Hepatocyte (in vitro differentiated cells): Measurements from ENCODE around the gene STAC2. TPM values are rescaled to one million over a fixed set of nuclear protein-coding genes. Genes with fewer than 3 reads are reported as not detected.
A peak's percentile ranks its signal among the peaks of the same experiment; 100 is the strongest.

Experiments used
- DNase-seq: peaks from one replicate; pipeline ENCODE4 v3.0.0-alpha.2; 2016; ENCODE audit warnings: low spot score
- H2AFZ ChIP-seq: fragments of 200-600 bp; sonication (generic); 2 replicates; pipeline ENCODE4 v1.6.0; 2016; ENCODE audit warnings: antibody characterized with exemption, mild to moderate bottlenecking
- H3K27ac ChIP-seq: fragments of 200-600 bp; sonication (generic); 2 replicates; pipeline ENCODE4 v1.5.1; 2016; ENCODE audit warnings: mild to moderate bottlenecking
- H3K27me3 ChIP-seq: fragments of 200-600 bp; sonication (generic); 2 replicates; pipeline ENCODE4 v1.6.1; 2016
- H3K36me3 ChIP-seq: fragments of 200-600 bp; sonication (generic); replicated peaks from 2 replicates; pipeline ENCODE4 v1.5.1; 2016; ENCODE audit warnings: low read depth; ENCODE audit not compliant: insufficient read depth
- H3K4me1 ChIP-seq: fragments of 200-600 bp; sonication (generic); 2 replicates; pipeline ENCODE4 v1.5.1; 2016; ENCODE audit warnings: mild to moderate bottlenecking, moderate library complexity; ENCODE audit not compliant: insufficient read depth
- H3K4me2 ChIP-seq: fragments of 200-600 bp; sonication (generic); 2 replicates; pipeline ENCODE4 v1.6.0; 2016
- H3K4me3 ChIP-seq: fragments of 200-600 bp; sonication (generic); 2 replicates; pipeline ENCODE4 v1.5.1; 2016; ENCODE audit warnings: mild to moderate bottlenecking
- H3K79me2 ChIP-seq: fragments of 200-600 bp; sonication (generic); 2 replicates; pipeline ENCODE4 v1.6.0; 2017; ENCODE audit warnings: mild to moderate bottlenecking
- H3K9me2 ChIP-seq: fragments of 200-600 bp; sonication (generic); replicated peaks from 2 replicates; pipeline ENCODE4 v1.6.0; 2017; ENCODE audit warnings: mild to moderate bottlenecking; ENCODE audit not compliant: insufficient read depth
- H3K9me3 ChIP-seq: fragments of 200-600 bp; sonication (generic); 2 replicates; pipeline ENCODE4 v1.5.1; 2016; ENCODE audit warnings: low read depth, mild to moderate bottlenecking
- H4K20me1 ChIP-seq: fragments of 200-600 bp; sonication (generic); 2 replicates; pipeline ENCODE4 v1.6.0; 2016; ENCODE audit warnings: mild to moderate bottlenecking; ENCODE audit not compliant: insufficient read depth, poor library complexity, severe bottlenecking
- CTCF ChIP-seq: fragments of 200-600 bp; sonication (generic); IDR thresholded peaks from 2 replicates; pipeline ENCODE4 v1.5.1; 2016; ENCODE audit warnings: antibody characterized with exemption, mild to moderate bottlenecking; ENCODE audit not compliant: poor library complexity
- EZH2 ChIP-seq: fragments of 200-600 bp; sonication (generic); IDR thresholded peaks from 2 replicates; pipeline ENCODE4 v1.6.1; 2016; ENCODE audit warnings: antibody characterized with exemption, mild to moderate bottlenecking, borderline replicate concordance
- EZH2phosphoT487 ChIP-seq: fragments of 200-600 bp; sonication (generic); IDR thresholded peaks from one replicate; pipeline ENCODE4 v1.6.1; 2018; ENCODE audit warnings: antibody characterized with exemption, mild to moderate bottlenecking, low read depth, moderate library complexity; ENCODE audit not compliant: unreplicated experiment, severe bottlenecking
- WGBS: methylation state at CpG from one replicate; pipeline ENCODE4 v1.1.6; 2016; ENCODE audit warnings: low lambda C conversion rate; ENCODE audit errors: missing lambda C conversion rate; 5-methylcytosine and 5-hydroxymethylcytosine counted together
- polyA plus RNA-seq: library from polyadenylated mRNA; unstranded; fragments of >200 nt; fragmentation: Nextera tagmentation; extraction: Ambion mirVana; gene quantifications from 2 replicates; pipeline ENCODE4 v1.2.1, GENCODE V29; 2016
- total RNA-seq: library from RNA; depleted of rRNA; stranded (reverse); fragments of >200 nt; gene quantifications from 2 replicates; pipeline ENCODE4 v1.2.3, GENCODE V29; 2014

STAC2 gene
- total and polyA plus RNA-seq, 2 experiments from 2014 or later: 0.31 TPM; not detected in 1

GRCh38 chr17:39212841-39213480, 12.8 kb downstream of the STAC2 start:
- Histone ChIP-seq H3K4me1 (peaks cover 9% of the 10 kb centered on the region), H3K9me3 (no peaks in the 10 kb centered on the region), H2AFZ (no peak overlapping the region), H3K27ac (no peak overlapping the region), H3K36me3 (no peaks in the 10 kb centered on the region), H3K79me2 (no peaks in the 10 kb centered on the region), H3K27me3 (peaks cover 40% of the 10 kb centered on the region), H3K9me2 (no peaks in the 10 kb centered on the region), H4K20me1 (no peaks in the 10 kb centered on the region), H3K4me2 (no peak overlapping the region), H3K4me3 (no peak overlapping the region)
- WGBS: 72% methylated on average over 16 of the region's 16 CpGs
- no peak for DNase-seq
- TF ChIP-seq EZH2phosphoT487 (no peak), CTCF (no peak), EZH2 (no peak)

- Histone ChIP-seq H3K9me2 (no peaks in the 10 kb centered on the region), H3K4me1 (peaks cover 9% of the 10 kb centered on the region), H3K79me2 (no peaks in the 10 kb centered on the region), H3K4me3 (no peak overlapping the region), H3K36me3 (no peaks in the 10 kb centered on the region), H3K9me3 (no peaks in the 10 kb centered on the region), H3K27ac (no peak overlapping the region), H4K20me1 (no peaks in the 10 kb centered on the region), H3K27me3 (peaks cover 33% of the 10 kb centered on the region), H3K4me2 (no peak overlapping the region), H2AFZ (no peak overlapping the region)
- no peak for TF ChIP-seq EZH2
- TF ChIP-seq EZH2phosphoT487: no peak
- WGBS: 89% methylated on average over 11 of the region's 11 CpGs
- no peak for DNase-seq
Observed at GRCh38 chr17:39212195-39212810, 13.4 kb downstream of the STAC2 start.

GRCh38 chr17:39210093-39210434, 15.7 kb downstream of the STAC2 start:
- 24% methylated on average over 17 of the region's 22 CpGs for WGBS
- Histone ChIP-seq H4K20me1 (no peaks in the 10 kb centered on the region), H3K4me1 (peaks cover 9% of the 10 kb centered on the region), H3K4me3 (no peak overlapping the region), H2AFZ (peak overlapping the region; percentile 41), H3K9me3 (no peaks in the 10 kb centered on the region), H3K27me3 (peaks cover 18% of the 10 kb centered on the region), H3K79me2 (no peaks in the 10 kb centered on the region), H3K4me2 (peak overlapping the region; percentile 91), H3K27ac (no peak overlapping the region), H3K36me3 (no peaks in the 10 kb centered on the region), H3K9me2 (no peaks in the 10 kb centered on the region)
- no peak for TF ChIP-seq CTCF
- TF ChIP-seq EZH2phosphoT487: no peak
- no peak for TF ChIP-seq EZH2
- DNase-seq: no peak

- Histone ChIP-seq H2AFZ (peak overlapping the region; percentile 41), H3K4me2 (peak overlapping the region; percentile 91), H3K9me3 (no peaks in the 10 kb centered on the region), H4K20me1 (no peaks in the 10 kb centered on the region), H3K27ac (no peak overlapping the region), H3K27me3 (peaks cover 18% of the 10 kb centered on the region), H3K9me2 (no peaks in the 10 kb centered on the region), H3K79me2 (no peaks in the 10 kb centered on the region), H3K36me3 (no peaks in the 10 kb centered on the region), H3K4me3 (no peak overlapping the region), H3K4me1 (peaks cover 9% of the 10 kb centered on the region)
- TF ChIP-seq EZH2: no peak
- no peak for TF ChIP-seq CTCF
- no peak for TF ChIP-seq EZH2phosphoT487
- WGBS: 15% methylated on average over 20 of the region's 39 CpGs
- peak; percentile 81 for DNase-seq
Observed at GRCh38 chr17:39209317-39210092, 16.2 kb downstream of the STAC2 start.
